Measurements from ENCODE around the gene PIK3C3.

- TF ChIP-seq CTCF (conservative IDR thresholded peaks at IDR 0.05; ENCODE audit: low read length) (no peak), EZH2phosphoT487 (IDR thresholded peaks at IDR 0.05; ENCODE audit: borderline replicate concordance, low read depth, low read length) (no peak)
Measured at GRCh38 chr18:42087876-42088275, 132.8 kb downstream of the PIK3C3 start.

Measured in OCI-LY7 (cell line).